Measurements from ENCODE around the gene GPR68.
"Not testable (repeated sequence)": the region's sequence is repeated elsewhere in the genome, so short reads cannot be mapped to it uniquely, and the experiment has no call there.

The GPR68 gene

DNA sequence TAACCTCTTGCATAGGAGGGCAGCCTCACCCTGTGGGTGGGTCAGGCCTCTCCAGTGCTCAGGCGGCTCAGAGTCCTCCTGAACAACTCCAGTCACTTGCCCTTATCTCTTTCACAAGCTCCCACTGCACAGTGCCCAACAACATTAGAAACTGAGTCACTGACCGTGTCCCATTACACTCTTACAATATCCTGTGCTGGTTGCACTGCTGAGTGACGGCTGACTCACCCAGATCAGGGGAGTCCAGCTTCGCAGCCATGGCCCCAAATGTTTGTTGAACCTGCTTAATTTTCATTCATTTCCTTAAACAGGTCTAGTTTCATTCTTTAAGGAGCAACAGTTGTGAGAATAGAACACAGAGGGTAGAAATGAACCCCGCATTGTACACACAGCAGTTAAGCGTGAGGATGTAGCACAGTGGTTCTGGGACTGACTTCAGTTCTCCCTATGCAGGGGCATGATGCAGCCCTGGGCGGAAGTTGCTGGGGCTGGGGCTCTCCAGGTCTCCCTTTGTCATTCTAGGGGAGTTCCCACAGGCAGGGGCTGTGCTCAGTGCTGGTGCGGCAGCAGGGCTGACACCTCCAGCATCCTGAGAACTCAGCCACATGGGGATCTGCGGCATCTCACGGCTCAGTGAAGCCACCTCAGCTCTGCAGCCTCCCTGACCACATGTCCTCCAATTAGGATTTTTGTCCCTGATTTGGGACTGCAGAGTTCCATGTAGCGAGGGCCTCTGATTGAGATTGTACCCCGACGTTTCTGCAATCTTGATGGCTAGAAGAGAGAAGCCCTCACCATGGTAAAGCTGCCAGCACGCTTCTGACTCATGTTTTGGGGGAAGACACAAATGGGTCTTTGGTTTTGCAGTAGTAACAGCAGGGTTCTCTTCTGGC is 16.1 kb downstream of the GPR68 start:
- DNase-seq = peak; percentile 76

DNA sequence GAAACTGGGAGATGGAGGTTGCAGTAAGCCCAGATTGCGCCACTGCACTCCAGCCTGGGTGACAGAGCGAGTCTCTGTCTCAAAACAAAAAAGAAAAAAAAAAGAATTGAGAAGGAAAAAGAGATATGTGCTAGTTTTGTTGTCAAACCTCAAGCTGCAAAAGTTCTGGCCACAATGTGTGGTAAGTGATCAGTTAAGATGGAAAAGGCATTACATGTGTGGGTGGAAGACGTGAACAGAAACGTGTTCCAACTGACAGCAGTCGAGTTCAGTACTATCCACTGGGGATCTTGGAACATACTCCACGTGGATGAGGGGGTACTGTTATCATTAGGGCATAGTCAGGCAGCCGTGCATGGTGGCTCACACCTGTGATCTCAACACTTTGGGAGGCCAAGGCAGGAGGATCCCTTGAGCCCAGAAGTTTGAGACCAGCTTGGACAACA is 17.3 kb downstream of the GPR68 start:
- DNase-seq = no peak

DNA sequence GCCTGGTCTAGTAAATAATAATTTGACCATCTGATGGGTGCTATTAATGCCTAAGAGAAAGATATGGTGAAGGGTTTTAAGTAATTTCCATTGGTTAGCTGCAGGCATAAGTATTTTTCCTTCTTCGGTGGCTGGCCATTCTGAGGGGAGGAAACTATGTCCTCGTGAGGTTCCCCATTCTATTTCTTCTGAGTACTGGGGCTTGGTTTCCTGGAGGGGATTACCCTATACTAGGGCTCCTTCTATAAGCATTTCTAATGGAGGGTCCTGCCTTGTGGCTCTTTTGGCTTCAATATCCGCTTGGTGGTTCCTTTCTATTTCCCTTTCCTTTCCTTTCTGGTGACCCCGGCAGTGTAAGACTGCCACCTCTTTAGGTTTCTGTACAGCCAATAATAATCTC is 18.1 kb downstream of the GPR68 start:
- DNase-seq = not testable (repeated sequence)

DNA sequence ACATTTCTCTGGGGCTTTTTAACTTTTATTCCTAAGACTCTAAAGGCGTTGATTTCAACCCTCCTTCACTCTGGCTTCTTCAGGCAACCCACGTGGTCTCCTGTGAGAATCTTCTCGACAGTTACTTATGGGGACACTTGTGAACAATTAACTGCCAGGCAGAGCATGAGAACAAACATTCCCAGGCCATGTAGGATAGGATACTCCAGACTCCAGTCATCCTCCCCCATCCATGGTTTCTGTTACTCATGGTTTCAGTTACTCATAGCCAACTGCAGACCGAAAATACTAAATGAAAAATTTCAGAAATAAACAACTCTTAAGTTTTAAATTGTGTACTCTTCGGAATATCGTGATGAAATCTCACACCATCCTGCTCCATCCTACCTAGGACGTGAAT is 19.5 kb downstream of the GPR68 start:
- no peak for DNase-seq

DNA sequence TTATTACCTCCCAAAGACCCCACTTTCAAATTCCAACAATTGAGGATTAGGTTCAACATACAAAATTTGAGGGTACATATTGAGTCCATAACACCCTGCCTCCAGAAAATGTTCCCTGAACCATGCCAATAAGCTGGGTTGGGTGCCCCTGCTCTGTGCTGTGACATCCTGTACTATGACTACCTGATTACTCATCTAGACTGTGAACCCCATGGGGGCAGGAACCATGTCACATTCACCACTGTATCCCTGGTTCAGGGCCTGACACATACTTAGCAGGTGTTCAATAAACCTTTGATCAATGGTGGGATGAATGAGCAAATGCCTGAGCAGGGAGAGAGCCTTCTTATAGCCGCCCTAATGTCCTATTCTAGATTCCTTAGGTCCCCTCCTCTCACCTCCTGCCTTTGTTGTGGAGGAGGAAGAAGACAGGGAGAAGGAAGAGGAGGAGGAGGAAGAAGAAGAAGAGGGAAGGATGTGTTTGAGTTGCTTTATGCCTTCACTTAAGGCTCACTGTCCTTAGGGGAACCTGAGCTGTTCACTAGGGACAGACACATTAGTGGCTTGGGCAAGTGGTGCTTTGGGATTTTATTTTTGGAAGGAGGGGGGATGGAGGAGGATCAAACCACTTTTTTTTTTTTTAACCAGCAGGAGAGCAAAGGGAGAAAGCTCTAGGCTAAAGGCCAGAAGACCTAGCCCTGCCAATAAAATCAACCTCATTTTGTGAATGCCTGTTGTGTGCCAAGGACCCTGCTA is 21.3 kb downstream of the GPR68 start:
- no peak for DNase-seq

DNA sequence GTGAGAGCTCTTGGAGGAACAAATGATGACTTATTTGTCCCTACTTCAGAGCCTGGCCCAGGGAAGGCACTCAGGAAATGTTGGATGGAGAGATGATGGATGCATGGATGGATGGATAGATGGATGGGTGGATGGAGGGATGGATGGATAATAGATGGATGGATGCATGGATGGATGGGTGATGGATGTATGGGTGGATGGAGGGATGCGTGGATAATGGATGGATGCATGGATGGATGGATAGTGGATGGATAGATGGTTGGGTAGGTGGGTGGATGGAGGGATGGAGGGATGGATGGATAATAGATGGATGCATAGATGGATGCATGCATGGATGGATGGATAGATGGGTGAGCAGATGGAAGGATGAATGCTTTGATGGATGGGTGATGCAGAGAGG is 23.2 kb downstream of the GPR68 start:
- no peak for DNase-seq

DNA sequence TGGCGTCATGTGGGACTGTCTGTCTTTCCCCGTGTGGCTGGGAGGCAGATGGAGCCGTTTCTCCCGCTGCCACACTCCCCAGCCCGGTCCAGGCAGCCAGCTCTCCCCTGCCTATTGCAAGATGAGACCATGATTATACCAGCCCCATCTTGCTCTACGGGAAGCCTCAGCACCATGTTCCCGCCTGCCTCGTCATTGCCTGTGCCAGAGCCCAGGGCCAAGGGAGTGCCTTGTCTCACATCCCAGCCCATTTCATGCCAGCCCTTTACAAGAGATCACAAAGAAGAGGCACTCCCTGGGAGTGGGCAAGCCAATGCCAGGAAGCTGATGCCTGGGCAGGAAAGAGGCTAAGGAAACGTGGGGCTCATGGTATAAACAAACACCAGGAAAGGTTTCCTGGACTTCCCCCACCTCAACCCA is 23.9 kb downstream of the GPR68 start:
- no peak for DNase-seq

DNA sequence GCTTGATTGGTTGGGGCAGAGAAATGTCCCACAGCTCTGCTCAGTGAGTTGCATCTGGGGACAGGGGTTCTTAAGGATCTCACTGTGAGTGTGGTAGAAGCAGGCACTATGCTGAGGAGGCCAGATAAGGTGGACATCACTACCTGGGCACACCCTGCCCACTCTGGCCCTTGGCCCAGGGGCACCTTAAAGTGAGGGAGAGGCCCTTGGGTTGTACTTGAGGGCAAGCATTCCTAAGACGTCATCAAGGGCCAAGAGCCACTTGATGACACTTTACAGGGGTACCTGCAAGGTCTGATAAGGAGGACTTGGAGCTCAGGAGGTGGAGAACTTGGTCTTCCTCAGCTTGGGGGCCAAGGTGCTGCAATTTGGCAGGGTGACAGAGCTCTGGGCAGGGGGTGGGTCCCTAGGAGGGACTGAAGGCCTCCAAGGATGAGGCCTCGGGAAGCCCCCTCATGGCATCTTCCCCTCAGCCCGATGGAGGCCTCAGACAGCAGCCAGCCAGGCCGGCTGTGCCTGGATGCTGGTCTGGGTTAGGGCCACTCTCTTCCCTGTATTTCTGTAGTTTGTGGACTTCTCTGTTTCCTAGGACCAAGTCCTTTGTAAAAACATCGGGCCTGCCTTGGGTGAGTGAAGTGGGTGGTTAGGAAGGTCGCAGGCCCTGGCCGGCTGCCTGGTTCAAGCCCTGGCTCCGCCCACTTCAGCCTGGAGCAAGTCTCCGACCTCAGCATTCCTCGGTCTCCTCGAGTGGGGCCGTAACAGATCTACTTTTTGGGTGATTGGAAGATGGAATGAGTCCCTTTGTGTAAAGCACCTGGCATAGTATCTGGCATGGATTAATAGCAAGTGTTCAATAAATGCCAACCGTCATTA is 24.8 kb downstream of the GPR68 start:
- no peak for DNase-seq

DNA sequence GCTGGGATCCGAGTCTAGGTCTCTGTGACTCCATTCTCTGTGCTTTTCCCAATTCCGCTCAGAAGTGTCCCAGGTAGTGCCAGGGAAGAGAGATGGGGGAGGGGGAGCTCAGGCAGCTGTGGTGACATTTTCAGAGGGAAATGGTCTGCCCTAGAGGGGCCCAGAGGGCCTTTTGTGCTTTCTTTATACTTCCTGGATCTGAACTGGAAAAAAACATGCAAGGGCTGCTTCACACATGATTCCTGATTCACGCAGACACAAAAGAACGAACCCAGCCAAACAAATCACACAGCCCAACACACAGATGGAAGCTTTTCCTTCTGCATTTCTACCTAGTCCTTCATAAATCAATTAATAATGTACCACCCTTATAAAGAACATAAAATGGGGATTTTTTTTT is 26.5 kb downstream of the GPR68 start:
- no peak for DNase-seq

DNA sequence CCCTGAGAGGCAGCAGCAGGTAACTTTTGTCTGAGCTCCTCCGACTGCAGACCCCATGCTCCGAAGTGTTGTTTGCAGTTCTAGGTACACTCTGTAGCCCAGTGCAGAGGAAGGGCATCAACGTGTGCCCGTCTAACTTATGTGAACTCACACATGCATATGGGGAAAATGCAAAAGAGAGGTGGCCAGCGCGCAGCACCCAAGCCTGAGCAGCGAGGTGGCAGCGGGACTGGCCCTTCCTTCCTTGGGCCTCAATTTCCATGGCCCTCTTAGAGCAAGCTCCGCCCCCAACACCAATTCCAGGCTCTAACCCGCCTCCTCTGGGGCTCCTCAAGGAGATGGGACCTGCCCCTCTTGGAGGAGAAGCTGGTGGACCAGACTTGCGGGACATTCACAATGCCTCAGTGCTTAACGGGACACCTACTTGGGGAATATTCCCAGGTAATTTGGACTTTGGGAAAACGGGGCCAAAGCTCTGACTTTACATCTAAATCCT is 27.7 kb downstream of the GPR68 start:
- DNase-seq = no peak

DNA sequence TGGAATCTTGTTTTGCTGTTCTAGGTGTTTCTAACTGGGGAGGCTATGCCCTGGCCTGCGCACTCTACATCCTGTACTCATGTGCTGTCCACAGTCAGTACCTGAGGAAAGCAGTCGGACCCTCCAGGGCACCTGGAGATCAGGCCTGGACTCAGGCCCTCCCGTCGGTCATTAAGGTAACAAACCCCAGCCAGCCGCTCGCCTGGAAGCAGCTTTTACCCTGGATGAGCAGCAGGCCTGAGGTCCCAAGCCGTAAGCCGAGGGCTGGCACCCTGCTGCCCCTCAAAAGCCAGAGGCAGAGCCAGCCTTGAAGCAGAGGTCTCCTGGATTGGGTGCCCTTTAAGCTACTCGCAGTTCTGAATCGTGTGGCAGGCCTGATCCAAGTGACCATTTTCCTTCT is 29.1 kb downstream of the GPR68 start:
- DNase-seq = no peak

DNA sequence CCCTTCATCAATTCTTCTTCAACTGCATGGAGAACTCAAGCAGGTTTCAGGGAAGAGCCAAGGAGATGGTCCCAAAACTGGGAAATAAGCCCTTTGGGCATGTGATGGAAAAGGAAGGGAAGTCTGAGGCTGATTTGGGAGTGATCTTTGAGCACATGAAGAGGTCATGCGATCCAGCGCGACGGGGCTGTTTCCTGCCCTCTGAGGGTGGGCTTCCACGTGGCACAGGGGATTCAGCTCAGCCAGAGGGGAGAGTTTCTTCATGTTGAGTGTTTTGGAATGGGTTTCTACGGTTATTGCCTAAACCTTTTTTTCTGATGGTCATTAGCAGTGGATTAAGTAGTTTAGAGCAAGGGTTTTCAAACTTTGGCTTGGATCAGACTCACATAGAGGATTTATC is 30.2 kb downstream of the GPR68 start:
- DNase-seq = no peak

DNA sequence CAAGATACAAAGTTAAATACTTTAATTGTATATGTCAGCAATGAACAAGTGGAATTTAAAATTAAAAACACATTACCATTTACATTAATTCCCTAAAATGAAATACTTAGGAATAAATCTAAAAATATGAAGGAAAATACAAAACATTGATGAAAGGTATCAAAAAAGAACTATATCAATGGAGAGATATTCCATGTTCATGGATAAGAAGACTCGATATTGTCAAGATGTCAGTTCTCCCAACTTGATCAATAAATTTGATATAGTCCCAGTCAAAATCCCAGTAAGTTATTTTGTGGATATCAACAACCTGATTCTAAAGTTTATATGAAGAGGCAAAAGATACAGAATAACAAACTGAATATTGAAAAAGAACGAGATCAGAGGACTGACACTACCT is 33.5 kb downstream of the GPR68 start:
- DNase-seq = no peak

DNA sequence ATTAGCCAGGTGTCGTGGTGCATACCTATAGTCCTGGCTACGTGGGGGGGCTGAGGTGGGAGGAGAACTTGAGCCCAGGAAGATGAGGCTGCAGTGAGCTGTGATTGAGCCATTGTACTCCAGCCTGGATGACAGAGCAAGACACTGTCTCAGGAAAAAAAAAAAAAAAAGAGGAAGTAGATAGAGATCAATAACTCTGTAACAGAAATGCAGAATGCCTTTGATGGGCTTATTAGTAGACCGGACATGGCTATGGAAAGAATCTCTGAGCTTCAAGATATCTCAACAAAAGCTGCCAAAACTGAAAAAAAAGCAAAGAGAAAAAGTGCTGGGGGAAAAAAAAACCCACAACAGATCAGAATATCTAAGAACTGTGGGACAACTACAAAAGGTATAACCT is 37.5 kb downstream of the GPR68 start:
- no peak for DNase-seq

DNA sequence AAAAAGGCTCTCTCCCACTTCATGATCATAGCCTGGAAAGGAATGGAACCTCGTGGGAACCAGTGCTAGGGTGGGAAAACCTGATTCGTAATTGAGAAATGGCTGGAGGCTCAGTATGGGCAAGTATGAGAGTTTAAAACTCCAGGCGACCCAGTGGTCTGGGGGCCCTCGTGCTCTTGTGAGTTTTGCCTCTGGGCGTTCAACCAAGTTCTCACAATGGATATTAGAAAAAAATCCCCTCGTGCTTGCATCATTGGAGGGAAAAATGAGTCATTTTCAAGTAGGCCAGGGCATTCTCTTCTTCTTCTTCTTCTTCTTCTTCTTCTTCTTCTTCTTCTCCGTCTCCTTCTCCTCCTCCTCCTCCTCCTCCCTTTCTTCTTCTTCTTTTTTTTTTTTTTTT is 39.0 kb downstream of the GPR68 start:
- DNase-seq = no peak

DNA sequence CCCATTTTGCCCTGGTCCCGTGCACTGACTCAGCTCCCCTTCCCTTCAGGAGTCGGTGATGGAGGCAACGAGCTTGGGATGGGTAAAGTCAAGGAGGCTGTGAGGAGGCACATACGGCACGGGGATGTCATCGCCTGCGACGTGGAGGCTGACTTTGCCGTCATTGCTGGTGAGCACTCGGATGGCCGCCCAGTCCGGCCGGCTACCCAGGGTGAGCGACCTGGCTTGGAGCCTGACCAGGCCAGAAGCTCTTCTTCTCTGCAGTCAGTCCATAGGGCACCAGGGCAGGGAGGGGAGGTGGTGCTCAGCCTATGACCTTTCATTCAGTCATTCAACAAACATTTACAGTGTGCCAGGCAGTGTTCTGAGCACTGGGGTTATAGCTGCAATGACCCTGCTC is 39.8 kb downstream of the GPR68 start:
- DNase-seq = no peak

DNA sequence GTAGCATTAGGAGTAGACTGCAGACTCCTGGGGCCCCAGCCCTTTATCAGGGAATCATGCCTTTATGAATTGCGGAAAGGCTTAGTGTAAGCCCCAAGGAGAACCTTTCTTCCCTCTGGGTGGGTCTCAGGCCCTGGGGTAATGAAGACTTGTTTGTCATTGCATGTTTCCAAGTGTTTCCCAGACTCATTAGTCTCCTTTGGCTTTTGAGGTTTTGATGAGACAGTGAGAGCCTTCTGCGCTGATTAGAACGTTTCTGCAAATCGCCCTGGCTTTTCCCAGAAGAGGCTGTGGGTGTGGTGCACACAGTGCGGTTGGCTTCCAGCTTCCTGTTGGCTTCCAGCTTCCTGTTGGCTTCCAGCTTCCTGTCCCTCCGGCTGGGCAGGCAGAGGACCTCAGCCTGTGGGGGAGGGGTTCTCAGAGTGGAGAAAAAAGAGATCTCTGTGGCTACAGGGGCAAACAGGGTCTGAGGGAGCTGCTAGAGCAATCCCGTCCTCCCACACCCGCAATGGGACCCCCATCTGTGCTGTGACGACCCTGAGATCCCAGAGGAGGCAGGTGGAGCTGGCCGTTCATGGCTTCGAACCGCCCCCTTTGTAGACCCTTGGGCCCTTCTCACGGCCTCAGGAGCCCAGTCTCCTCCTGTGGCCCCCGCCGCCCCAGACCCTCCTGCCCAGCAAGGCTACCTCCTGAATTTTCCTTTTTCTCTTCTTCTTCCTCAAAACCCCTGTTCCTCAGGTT is 42.1 kb downstream of the GPR68 start:
- DNase-seq = no peak

DNA sequence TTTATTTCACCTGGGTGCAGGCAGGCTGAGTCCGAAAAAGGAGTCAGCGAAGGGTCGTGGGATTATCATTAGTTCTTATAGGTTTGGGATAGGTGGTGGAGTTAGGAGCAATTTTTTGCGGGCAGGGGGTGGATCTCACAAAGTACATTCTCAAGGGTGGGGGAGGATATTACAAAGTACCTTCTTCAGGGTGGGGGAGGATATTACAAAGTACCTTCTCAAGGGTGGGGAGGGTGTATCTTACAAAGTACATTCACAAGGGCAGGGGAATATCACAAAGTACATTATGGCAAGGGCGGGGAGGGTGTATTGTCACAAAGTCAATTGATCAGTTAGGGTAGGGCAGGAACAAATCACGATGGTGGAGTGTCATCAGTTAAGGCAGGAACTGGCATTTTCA is 43.7 kb downstream of the GPR68 start:
- DNase-seq = not testable (repeated sequence)

DNA sequence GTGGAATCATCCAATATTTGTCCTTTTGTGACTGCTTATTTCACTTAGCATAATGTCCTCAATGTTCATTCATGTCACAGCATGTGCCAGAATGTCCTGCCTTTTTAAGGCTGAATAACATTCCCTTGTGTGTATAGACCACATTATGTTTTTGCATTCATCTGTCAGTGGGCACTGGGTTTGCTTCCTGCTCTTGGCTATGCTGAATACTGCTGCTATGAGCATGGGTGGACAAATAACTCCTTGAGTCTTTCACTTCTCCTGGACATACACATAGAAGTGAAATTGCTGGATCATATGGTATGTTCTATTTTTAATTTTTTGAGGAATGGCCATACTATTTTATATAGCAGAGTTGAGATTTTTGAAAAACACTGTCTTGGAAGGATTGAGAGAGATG is 46.9 kb downstream of the GPR68 start:
- DNase-seq = no peak

DNA sequence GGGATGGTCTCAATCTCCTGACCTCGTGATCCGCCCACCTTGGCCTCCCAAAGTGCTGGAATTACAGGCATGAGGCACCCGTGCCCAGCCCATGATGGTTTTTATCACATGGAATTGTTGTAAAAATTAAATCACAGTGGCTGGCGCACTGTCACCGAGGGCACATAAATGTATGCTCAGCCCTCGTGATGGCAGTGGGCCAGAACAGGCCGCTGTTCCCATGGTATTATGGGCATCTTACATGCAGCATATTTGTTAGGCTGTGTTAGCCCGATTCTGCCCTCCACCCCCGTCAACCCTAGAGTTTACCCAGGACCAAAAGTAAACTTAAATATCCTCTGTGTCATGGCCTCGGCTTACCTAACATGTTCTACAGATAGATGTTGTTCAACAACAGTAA is 48.6 kb downstream of the GPR68 start:
- no peak for DNase-seq

DNA sequence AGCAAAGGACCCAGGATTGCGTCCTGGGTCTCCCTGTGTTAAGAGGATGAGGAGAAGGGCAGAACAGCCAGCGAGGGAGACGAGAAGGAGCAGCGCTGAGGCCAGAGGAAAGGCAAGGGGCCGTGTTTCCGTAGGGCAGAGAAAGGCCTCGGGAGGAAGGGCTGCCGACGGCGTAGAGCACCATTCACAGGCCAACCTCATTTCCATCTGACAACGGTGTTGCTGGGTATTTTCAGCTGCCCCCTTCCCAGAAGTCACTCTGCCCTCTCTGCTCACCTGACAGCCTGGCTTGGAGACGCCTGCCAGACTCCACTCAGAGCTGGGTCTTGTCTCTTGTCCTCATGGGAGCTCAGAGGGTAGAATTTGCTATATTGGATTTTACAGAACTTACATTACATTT is 51.4 kb downstream of the GPR68 start:
- DNase-seq = no peak

DNA sequence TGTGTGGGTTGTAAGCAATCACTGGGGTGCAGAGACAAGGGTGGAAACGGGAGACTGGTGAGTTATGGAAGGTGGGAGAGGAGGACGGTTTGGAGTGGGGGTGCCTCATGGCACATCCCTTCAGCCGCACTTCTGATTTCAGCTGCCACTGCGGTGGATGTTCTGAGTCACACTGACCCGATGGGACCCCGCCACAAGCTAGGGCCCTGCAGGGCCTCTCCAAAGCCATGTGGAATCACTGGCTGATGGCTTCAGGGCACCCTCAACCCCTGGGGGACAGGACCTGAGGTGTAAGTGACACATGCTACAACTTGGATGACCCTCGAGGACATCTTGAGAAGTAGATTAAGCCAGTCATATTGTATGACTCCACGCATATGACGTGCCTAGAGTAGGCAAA is 53.7 kb downstream of the GPR68 start:
- no peak for DNase-seq
